Spleen (tissue), 7 donors: Measurements from ENCODE around the gene ASAP2.

Experiments used
- POLR2A ChIP-seq, 3 donors: fragments of 450-650 bp; IDR thresholded peaks; one replicate each; pipeline ENCODE4 v1.5.1; 2017; ENCODE audit warnings: antibody characterized with exemption in 3 of 3, mild to moderate bottlenecking in 1 of 3
- POLR2AphosphoS5 ChIP-seq, 3 donors: sonication (generic); formaldehyde crosslinking; IDR thresholded peaks; one replicate each; pipeline ENCODE4 v1.5.1; 2017; ENCODE audit warnings: antibody characterized with exemption in 3 of 3
- TF ChIP-seq, protein P1 (sequence below), 11 experiments: fragments of 200-600 bp in 7 of 11; fragments of 450-650 bp in 4 of 11; sonication (generic) in 4 of 11; IDR thresholded peaks in 8 of 11; conservative IDR thresholded peaks in 3 of 11; 1 replicate in 7 of 11; 2 replicates in 4 of 11; pipeline versions ENCODE4 v1.4.0 to v1.8.0; 2016 to 2021; ENCODE audit warnings: antibody characterized with exemption in 11 of 11, inconsistent platforms in 4 of 11, mild to moderate bottlenecking in 1 of 11
- donor health status: DM: no; HTN: no; CAD: no; lungs with moderate emphysema.
- donor health status: DM: no; HTN: no; CAD: no.
- donor health status: DM: no; HTN: no; CAD: no.

GRCh38 chr2:9166579-9167377 lies 39.8 kb upstream of the ASAP2 start:
- TF ChIP-seq, protein P1, sequence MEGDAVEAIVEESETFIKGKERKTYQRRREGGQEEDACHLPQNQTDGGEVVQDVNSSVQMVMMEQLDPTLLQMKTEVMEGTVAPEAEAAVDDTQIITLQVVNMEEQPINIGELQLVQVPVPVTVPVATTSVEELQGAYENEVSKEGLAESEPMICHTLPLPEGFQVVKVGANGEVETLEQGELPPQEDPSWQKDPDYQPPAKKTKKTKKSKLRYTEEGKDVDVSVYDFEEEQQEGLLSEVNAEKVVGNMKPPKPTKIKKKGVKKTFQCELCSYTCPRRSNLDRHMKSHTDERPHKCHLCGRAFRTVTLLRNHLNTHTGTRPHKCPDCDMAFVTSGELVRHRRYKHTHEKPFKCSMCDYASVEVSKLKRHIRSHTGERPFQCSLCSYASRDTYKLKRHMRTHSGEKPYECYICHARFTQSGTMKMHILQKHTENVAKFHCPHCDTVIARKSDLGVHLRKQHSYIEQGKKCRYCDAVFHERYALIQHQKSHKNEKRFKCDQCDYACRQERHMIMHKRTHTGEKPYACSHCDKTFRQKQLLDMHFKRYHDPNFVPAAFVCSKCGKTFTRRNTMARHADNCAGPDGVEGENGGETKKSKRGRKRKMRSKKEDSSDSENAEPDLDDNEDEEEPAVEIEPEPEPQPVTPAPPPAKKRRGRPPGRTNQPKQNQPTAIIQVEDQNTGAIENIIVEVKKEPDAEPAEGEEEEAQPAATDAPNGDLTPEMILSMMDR (IDR thresholded peaks at IDR 0.05 in 8 of 11, conservative IDR thresholded peaks at IDR 0.05 in 3 of 11) = no peak
- TF ChIP-seq POLR2A (IDR thresholded peaks at IDR 0.05) (no peak), POLR2AphosphoS5 (IDR thresholded peaks at IDR 0.05) (no peak)
